GM12864 (cell line): ENCODE data around the gene EDRF1.

Experiments used
- DNase-seq: peaks from one replicate; pipeline ENCODE4 v3.0.0-alpha.2; 2011; ENCODE audit warnings: low read depth
- H3K4me3 ChIP-seq: 2 replicates; pipeline ENCODE4 v1.5.1; 2011; ENCODE audit warnings: mild to moderate bottlenecking, low read depth, low read length, control low read depth
- TF ChIP-seq, protein P1 (sequence below): IDR thresholded peaks from 2 replicates; pipeline ENCODE4 v1.5.1; 2011; ENCODE audit warnings: low read depth, mild to moderate bottlenecking, moderate library complexity, low read length, control low read depth, inconsistent platforms; ENCODE audit errors: missing control alignments

Gene EDRF1

DNA sequence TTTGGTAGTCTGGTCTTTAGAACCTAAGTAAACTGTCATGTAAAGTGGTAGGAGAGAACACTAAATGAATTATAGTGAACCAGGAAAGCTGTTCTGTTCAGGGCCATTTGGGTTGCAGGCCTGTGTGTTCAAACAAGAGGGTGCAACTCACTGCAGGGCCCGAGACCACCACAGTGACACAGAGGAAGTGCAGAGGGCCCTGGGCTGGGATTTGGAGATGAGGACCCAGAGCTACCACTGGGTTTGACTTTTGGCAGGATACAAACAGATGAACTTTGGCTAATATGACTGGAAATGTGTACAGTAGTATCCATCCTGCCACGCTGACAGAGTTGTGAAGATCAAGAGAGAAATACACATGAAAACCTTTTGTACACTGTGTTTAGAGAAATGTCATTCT is 46.3 kb downstream of the EDRF1 start:
- DNase-seq: no peak
- no peak overlapping the region for H3K4me3 ChIP-seq
- TF ChIP-seq, protein P1, sequence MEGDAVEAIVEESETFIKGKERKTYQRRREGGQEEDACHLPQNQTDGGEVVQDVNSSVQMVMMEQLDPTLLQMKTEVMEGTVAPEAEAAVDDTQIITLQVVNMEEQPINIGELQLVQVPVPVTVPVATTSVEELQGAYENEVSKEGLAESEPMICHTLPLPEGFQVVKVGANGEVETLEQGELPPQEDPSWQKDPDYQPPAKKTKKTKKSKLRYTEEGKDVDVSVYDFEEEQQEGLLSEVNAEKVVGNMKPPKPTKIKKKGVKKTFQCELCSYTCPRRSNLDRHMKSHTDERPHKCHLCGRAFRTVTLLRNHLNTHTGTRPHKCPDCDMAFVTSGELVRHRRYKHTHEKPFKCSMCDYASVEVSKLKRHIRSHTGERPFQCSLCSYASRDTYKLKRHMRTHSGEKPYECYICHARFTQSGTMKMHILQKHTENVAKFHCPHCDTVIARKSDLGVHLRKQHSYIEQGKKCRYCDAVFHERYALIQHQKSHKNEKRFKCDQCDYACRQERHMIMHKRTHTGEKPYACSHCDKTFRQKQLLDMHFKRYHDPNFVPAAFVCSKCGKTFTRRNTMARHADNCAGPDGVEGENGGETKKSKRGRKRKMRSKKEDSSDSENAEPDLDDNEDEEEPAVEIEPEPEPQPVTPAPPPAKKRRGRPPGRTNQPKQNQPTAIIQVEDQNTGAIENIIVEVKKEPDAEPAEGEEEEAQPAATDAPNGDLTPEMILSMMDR: no peak

DNA sequence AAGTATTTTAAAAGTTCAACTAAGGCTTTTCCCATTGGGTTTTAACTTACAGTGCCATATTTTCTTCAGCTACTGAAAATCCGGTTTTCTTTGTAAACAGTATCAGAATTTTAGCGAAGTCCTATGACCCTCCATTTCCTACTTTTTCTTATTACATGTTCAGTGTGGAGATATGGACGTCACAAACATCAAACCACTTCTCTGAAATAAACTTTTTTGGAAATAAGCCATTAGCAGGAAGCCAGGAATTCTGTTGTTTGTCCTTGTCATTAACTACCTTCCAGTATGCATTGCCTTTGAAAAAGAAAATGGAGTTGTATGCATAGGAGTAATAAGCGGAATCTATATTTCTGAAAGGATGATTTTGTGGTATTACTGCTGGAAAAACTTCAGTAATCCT is 47.0 kb downstream of the EDRF1 start:
- H3K4me3 ChIP-seq: no peak overlapping the region
- TF ChIP-seq, protein P1: no peak
- no peak for DNase-seq

DNA sequence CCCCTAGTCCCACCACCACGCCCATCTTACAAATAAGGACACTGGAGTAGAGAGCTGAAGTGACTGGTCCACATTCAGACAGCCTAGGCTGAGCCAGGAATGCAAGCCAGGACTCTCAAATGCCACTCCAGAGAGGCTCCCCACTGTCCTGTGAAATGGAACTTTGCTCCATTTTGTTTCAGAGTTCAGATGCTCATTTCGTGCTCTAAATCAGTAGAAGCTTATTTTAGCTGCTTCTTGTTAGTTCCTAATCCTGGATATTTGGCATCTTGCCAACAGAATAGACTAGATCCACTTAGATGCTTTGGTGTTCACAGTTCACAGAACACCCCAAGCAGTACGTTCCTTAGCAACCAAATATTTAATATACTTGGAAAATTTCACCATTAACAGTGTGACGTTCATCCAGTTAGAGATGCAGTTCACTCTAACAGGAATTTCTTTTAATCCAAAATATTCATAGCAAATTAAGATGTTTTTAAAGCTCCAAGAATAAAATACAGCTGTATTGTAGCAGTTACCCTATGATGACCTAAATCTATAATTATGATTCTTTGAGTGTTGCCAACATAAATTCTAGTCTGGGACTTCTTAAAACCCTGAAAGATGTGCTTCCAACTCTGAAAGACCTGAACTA is 48.8 kb downstream of the EDRF1 start:
- no peak overlapping the region for H3K4me3 ChIP-seq
- TF ChIP-seq, protein P1: no peak
- no peak for DNase-seq

DNA sequence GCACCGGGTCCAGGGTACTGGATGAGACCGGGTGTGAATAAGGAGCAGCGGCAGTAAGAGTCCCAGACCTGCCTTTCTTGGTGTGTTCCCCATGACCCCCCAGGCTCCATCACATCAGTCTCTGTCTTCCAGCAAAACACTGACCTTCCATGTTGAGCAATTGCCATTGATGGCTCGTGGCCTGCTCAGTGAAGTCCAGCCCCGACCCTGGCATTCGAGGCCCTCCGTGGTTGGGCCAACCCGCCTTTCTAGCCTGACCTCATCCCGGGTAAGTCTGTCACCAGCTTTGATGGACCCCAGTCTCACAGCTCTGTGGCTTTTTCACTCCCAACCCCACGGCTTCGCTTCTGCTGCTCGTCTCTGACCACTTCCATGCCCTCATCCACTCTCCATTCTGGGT is 49.7 kb downstream of the EDRF1 start:
- H3K4me3 ChIP-seq: no peak overlapping the region
- TF ChIP-seq, protein P1: no peak
- DNase-seq: no peak

DNA sequence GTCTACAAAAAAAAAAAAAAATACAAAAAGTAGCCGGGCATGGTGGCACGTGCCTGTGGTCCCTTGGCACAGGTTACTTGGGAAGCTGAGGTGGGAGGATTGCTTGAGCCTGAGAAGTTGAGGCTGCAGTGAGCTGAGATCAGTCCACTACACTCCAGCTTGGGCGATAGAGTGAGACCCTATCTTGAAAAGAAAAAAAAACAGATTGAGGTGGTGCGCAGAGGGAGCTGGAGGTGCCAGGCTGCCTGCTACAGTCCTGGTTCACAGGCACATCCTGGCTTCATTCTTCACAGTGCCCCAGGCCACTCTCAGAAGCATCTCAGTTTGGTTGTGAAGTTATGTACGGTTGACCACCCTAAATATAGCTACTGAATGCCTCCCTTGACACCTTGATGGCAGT is 51.3 kb downstream of the EDRF1 start:
- no peak overlapping the region for H3K4me3 ChIP-seq
- TF ChIP-seq, protein P1: no peak
- no peak for DNase-seq

DNA sequence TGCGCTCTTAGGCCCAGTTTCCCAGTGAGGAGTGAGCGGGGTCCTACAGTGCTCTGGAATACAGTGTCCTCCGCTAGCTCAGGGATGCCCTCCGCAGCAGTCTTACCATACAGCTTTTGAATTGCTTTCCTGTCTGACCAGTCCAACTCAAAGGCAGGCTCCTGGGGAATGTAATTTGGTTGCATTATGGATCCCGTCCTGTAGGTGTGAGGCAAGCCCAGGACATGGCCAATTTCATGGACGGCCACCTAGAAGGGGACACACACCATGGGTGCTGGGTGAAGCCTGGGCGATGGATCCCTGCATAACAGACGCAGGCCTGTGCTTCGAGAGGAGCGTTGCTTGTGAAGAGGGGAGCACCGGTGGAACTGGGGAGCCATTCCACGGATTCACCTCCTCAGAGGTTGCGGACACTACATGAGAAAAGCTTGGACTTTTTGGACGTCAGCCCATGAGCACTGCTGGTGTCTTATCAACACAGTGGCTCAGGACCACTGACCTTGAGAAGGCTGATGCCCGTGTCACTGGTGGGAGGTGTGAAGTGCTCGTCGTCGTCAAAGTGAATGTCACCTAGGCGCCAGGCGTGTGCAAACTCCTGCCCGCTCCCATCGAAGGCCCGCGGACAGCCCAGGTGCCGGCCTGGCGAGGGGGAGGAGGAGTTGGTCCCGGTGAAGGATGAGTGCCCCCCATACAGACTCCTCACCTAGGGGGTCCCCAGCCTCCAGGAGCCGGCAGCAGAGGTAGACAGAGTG is 52.8 kb downstream of the EDRF1 start:
- no peak for DNase-seq
- H3K4me3 ChIP-seq: no peak overlapping the region
- TF ChIP-seq, protein P1: no peak

DNA sequence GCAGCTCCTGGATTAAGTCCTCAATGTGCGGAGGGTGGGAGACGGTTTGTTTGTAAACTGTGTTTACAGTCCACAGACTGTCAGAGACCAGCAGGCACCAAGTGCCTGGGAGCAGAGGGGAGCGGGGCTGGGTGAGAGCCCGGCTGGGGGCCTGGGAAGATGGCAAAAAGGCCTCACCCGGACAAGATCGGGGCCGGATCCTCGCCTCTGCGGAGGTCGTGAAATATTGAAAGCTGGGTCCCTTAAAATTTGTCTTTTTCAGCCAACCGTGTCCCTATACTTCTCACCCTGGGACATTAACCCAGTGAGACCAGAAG is 53.3 kb downstream of the EDRF1 start:
- TF ChIP-seq, protein P1: no peak
- DNase-seq: no peak
- H3K4me3 ChIP-seq: no peak overlapping the region
